ENCODE results near the gene SLC25A12. TPM values are rescaled to one million over a fixed set of nuclear protein-coding genes. Genes with fewer than 3 reads are reported as not detected.

The SLC25A12 gene
- total RNA-seq, 1 donor from 2014 or later, result 110 TPM

GRCh38 chr2:171895786-171896185, 1.7 kb upstream of the SLC25A12 start:
- Histone ChIP-seq H3K9me3 (replicated peaks) (peaks cover 6% of the 10 kb centered on the region), H3K4me1 (peaks cover 46% of the 10 kb centered on the region), H3K27ac (replicated peaks) (no peak overlapping the region), H3K4me3 (no peak overlapping the region), H3K36me3 (no peaks in the 10 kb centered on the region), H3K27me3 (ENCODE audit: low read depth) (no peaks in the 10 kb centered on the region)
- TF ChIP-seq CTCF (IDR thresholded peaks at IDR 0.05; ENCODE audit: borderline replicate concordance), result no peak
- intact Hi-C loops (cut with micrococcal nuclease), result no loop called here
- DNase-seq, result no peak

GRCh38 chr2:171894612-171894947, 536 bp upstream of the SLC25A12 start:
- H3K27ac ChIP-seq (replicated peaks), result peak overlapping the region; percentile 93
- no peak for DNase-seq
- peak overlapping the region; percentile 96 for H3K4me3 ChIP-seq
- intact Hi-C loops (cut with micrococcal nuclease), result no loop called here
- H3K36me3 ChIP-seq, result no peaks in the 10 kb centered on the region
- TF ChIP-seq CTCF (IDR thresholded peaks at IDR 0.05; ENCODE audit: borderline replicate concordance), result no peak
- peaks cover 6% of the 10 kb centered on the region for H3K9me3 ChIP-seq (replicated peaks)
- peaks cover 58% of the 10 kb centered on the region for H3K4me1 ChIP-seq
- H3K27me3 ChIP-seq (ENCODE audit: low read depth), result no peaks in the 10 kb centered on the region

GRCh38 chr2:171893196-171893823, 734 bp downstream of the SLC25A12 start:
- Histone ChIP-seq H3K4me1 (peaks cover 71% of the 10 kb centered on the region), H3K27ac (replicated peaks) (peak overlapping the region; percentile 93), H3K9me3 (replicated peaks) (peaks cover 3% of the 10 kb centered on the region), H3K36me3 (no peaks in the 10 kb centered on the region), H3K4me3 (peak overlapping the region; percentile 96), H3K27me3 (ENCODE audit: low read depth) (no peaks in the 10 kb centered on the region)
- intact Hi-C loops (cut with micrococcal nuclease), result no loop called here
- DNase-seq, result no peak
- TF ChIP-seq CTCF (IDR thresholded peaks at IDR 0.05; ENCODE audit: borderline replicate concordance), result peak; percentile 22

GRCh38 chr2:171889808-171890207, 4.2 kb downstream of the SLC25A12 start:
- peaks cover 4% of the 10 kb centered on the region for H3K36me3 ChIP-seq
- TF ChIP-seq CTCF (IDR thresholded peaks at IDR 0.05; ENCODE audit: borderline replicate concordance), result no peak
- intact Hi-C loops (cut with micrococcal nuclease), result no loop called here
- no peak overlapping the region for H3K27ac ChIP-seq (replicated peaks)
- no peaks in the 10 kb centered on the region for H3K9me3 ChIP-seq (replicated peaks)
- DNase-seq, result no peak
- H3K4me3 ChIP-seq, result no peak overlapping the region
- peaks cover 72% of the 10 kb centered on the region for H3K4me1 ChIP-seq
- no peaks in the 10 kb centered on the region for H3K27me3 ChIP-seq (ENCODE audit: low read depth)

GRCh38 chr2:171889333-171889732, 4.7 kb downstream of the SLC25A12 start:
- Histone ChIP-seq H3K9me3 (replicated peaks) (no peaks in the 10 kb centered on the region), H3K4me1 (peaks cover 68% of the 10 kb centered on the region), H3K27ac (replicated peaks) (no peak overlapping the region), H3K27me3 (ENCODE audit: low read depth) (no peaks in the 10 kb centered on the region), H3K4me3 (no peak overlapping the region), H3K36me3 (peaks cover 4% of the 10 kb centered on the region)
- intact Hi-C loops (cut with micrococcal nuclease), result no loop called here
- TF ChIP-seq CTCF (IDR thresholded peaks at IDR 0.05; ENCODE audit: borderline replicate concordance), result no peak
- DNase-seq, result no peak
